Measurements from ENCODE around the gene SCN9A. TPM values are rescaled to one million over a fixed set of nuclear protein-coding genes. Genes with fewer than 3 reads are reported as not detected.

Gene SCN9A
- total RNA-seq, 3 donors from 2014 or later (not counting 1 experiment from before 2014, with no cell fraction given) = 0.28 to 1.4 (median 0.39) TPM

DNA sequence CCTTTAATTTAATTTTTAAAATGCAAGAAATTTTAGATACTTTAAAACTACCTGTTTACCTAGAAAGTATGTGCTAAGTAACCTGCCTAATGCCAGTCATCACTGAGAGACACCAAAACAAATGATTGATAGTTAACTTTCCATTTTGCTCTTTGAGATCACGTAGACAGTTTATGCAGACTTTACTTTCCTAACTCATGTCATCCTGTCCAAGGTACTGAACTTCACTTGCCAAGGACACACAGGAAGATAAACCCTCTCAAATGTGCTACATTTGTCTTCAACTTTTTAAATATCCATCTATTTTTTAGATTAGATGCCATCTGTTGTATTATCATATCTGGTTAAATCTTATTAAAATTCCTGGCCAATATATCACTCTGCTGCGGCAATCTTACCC, 227.9 kb downstream of the SCN9A start:
- intact Hi-C loops (cut with micrococcal nuclease) = no loop called here
- H3K4me3 Mint-ChIP-seq = no peak overlapping the region
- no peaks in the 10 kb centered on the region for H3K36me3 Mint-ChIP-seq
- WGBS (ENCODE audit: insufficient coverage) = 85% methylated on average over 2 of the region's 2 CpGs
- H3K4me1 ChIP-seq (ENCODE audit: control insufficient read depth, insufficient read depth, low read length) = no peaks in the 10 kb centered on the region
- H3K4me1 Mint-ChIP-seq = no peaks in the 10 kb centered on the region
- no peaks in the 10 kb centered on the region for H3K27me3 ChIP-seq (ENCODE audit: control insufficient read depth, insufficient read depth, low read length)
- H3K9me3 ChIP-seq (ENCODE audit: control insufficient read depth, insufficient read depth, low read length) = no peaks in the 10 kb centered on the region
- no peak for ATAC-seq
- no peaks in the 10 kb centered on the region for H3K36me3 ChIP-seq (ENCODE audit: control insufficient read depth, insufficient read depth, low read length)
- H3K27me3 Mint-ChIP-seq (ENCODE audit: low read depth in 2 of 2) = no peaks in the 10 kb centered on the region
- no peak for DNase-seq
- no peaks in the 10 kb centered on the region for H3K9me3 Mint-ChIP-seq
- no peak overlapping the region for H3K4me3 ChIP-seq (ENCODE audit: low read length)
- H3K27ac Mint-ChIP-seq = no peak overlapping the region
- TF ChIP-seq, protein P1, sequence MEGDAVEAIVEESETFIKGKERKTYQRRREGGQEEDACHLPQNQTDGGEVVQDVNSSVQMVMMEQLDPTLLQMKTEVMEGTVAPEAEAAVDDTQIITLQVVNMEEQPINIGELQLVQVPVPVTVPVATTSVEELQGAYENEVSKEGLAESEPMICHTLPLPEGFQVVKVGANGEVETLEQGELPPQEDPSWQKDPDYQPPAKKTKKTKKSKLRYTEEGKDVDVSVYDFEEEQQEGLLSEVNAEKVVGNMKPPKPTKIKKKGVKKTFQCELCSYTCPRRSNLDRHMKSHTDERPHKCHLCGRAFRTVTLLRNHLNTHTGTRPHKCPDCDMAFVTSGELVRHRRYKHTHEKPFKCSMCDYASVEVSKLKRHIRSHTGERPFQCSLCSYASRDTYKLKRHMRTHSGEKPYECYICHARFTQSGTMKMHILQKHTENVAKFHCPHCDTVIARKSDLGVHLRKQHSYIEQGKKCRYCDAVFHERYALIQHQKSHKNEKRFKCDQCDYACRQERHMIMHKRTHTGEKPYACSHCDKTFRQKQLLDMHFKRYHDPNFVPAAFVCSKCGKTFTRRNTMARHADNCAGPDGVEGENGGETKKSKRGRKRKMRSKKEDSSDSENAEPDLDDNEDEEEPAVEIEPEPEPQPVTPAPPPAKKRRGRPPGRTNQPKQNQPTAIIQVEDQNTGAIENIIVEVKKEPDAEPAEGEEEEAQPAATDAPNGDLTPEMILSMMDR (IDR thresholded peaks at IDR 0.05) = no peak
- H3K27ac ChIP-seq (ENCODE audit: low read length) = no peak overlapping the region

Other genes starting within 250 kb of the SCN9A start
- not detected for gene SCN1A, start 247.9 kb downstream of the SCN9A start, total RNA-seq
- not detected for gene SCN7A, start 118.3 kb upstream of the SCN9A start, total RNA-seq